ENCODE data around the gene SPEN.
A peak's percentile ranks its signal among the peaks of the same experiment; 100 is the strongest.
"Not testable (repeated sequence)": the region's sequence is repeated elsewhere in the genome, so short reads cannot be mapped to it uniquely, and the experiment has no call there.

Gene SPEN

GRCh38 chr1:15833842-15834405 is 13.6 kb upstream of the SPEN start:
- no peak for DNase-seq

DNA sequence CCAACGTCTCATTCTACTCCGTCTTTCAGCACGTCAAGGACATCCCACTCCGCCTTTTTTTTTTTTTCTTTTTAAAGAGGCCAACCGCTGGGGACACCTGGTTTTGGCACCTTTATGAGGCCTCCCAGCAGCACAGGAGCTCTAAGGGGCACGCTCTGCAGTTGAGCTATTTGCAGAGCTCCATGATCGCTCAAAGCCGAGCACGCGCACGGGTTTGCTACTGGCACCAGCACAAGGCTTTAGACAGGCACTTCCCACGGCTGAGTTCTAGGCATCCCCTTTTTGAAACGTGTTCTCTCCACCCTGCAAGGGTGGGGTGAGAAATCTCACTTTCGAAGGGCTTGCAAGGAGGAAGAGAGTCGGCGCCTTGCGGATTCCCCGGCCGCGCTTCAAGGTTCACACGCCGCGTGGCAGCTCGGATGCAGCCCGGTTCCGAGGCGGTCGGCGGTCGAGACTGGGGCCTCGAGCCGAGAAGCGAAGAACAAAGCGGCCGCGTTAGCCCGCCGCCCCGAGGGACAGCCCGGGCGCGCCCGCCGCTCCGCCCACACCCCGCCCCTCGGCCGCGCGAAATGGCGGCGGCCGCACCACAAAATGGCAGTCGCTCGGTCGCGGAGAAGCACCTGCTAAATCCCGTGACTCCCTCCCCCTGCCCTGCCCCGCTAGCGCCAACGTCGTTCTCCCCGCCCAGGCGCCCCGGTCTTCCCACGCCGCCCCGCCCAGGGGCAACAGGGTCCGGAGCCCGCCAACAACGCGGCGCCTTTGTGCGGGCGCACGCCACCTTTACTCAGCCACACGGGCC is 12.9 kb upstream of the SPEN start:
- peak; percentile 90 for DNase-seq

DNA sequence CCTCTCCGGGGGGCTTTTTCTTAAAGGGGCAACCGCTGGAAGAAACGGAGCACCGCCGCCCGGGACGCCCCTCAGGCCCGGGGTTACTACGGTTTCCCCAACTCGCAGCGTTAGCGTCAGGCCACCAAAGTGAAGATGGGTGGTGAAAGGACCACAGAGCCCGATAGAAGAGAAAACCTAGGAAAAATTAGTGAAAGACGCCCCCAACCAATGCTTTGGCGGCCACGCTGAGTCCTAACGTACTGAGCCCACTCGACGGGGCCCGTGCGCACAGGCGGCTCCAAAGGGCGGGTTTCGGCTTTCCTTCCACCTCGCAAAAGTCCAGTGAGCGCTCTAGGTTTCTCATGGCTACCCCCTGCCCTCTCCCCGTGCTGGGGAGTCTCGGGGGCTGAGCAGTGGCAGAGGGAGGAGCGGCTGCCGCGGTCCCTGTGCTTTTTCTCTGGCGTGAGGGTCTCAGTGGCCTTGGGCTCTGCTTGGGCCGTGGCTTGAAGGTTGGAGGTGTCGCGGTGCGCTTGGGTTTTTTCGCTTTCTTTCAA is 12.2 kb upstream of the SPEN start:
- no peak for DNase-seq

- DNase-seq = peak; percentile 99 to 100
Measured at GRCh38 chr1:15835741-15836510, 11.6 kb upstream of the SPEN start.

DNA sequence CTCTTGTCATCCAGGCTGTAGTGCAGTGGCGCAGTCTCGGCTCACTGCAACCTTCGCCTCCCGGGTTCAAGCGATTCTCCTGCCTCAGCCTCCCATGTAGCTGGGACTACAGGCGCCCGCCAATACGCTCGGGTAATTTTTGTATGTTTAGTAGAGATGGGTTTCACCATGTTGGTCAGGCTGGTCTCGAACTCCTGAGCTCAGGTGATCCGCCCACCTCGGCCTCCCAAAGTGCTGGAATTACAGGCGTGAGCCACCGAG is 11.1 kb upstream of the SPEN start:
- not testable (repeated sequence) for DNase-seq

DNA sequence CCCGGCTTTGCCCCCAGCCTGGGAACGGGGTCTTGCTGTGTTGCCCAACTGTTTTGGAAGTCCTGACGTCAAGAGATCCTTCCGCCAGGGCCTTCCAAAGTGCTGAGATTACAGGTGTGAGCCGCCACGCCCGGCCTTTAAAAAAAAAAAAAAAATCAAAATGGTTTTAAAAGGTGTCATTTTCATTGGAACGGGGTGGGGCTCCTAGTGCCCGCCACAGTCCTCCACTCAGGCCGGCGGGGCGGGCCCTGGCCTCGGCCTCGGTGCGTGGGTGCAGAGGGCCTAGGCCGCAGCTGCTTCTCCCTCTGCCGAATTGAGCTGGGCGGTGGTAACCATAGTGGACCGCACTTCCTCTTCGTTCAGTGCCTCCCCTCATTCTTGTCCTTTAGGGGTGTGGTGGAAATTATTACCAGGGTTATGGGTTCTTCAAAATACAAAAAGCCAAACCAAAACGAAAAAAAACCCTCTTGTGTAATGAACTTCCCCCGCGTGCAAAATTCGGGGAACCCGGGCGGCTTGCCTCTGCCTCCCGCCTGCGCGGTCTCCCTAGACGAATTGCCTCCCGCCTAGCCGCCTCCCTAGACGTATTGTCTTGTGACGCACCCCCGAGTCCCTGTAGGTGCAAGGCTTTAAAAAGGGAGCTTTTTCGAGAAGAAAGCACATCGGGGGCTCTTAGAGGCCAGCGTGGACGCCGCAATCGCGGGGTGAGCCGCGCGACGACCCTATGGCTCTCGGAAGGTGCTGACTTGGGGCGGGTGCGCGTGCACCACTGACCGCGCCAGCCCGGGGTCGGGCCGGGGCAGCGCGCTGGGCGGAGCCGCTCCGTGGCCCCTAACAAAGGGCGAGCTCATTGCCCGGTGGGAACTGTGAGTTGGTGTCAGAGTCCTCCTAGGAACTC is 10.5 kb upstream of the SPEN start:
- DNase-seq = peak; percentile 62 to 84

DNA sequence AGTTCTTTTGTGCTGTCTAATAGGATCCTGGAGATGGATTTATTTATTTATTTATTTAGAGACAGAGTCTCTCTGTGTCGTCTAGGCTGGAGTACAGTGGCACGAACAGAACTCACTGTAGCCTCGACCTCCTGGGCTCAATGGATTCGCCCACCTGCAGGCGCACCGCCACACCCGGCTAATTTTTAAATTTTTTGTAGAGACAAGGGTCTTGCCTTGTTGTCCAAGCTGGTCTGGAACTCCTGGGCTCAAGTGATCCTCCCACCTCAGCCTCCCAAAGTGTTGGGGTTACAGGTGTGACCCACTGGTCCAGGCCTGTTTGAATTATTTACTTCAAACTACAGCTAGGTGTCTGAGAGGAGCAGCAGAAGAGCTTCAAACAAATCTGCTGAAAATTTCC is 9.6 kb upstream of the SPEN start:
- no peak for DNase-seq

GRCh38 chr1:15838721-15839120 is 8.8 kb upstream of the SPEN start:
- no peak for DNase-seq

DNA sequence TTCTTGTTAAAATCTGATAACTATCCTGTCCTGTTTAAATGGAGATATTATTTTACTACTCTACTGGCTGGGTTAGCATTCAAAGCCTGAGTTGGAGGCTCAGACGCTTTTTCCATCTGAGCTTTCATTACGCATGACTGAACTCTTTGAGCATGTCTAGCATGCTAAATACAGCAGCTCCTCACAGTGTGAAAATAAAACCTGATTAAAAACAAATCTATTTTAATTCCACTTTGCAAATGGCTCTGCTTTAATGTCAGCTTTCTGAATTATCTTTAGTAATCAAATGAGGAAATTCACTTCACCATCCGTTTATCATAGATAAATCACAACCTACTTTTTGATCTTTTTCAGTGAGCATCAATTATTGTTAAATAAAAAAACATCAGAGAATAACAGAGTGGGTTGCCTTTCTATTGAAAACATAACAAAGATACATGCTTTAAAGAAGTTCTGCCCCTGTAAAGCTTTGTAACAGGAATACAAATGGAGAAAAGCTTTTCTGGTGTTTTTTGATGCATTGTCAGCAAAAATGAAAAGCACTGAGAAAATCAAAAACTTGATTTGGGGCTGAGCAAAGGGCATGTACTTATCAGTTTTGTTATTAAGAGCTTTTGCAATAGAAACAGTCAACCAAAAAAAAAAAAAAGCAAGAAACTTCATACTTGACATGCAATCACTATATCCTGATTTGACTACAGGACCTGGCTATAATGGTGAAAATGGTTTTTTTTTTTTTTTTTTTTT is 3.5 kb upstream of the SPEN start:
- DNase-seq = no peak

GRCh38 chr1:15846056-15846455 is 1.5 kb upstream of the SPEN start:
- DNase-seq = not testable (repeated sequence)

GRCh38 chr1:15847893-15848142 is 311 bp downstream of the SPEN start:
- DNase-seq = no peak

DNA sequence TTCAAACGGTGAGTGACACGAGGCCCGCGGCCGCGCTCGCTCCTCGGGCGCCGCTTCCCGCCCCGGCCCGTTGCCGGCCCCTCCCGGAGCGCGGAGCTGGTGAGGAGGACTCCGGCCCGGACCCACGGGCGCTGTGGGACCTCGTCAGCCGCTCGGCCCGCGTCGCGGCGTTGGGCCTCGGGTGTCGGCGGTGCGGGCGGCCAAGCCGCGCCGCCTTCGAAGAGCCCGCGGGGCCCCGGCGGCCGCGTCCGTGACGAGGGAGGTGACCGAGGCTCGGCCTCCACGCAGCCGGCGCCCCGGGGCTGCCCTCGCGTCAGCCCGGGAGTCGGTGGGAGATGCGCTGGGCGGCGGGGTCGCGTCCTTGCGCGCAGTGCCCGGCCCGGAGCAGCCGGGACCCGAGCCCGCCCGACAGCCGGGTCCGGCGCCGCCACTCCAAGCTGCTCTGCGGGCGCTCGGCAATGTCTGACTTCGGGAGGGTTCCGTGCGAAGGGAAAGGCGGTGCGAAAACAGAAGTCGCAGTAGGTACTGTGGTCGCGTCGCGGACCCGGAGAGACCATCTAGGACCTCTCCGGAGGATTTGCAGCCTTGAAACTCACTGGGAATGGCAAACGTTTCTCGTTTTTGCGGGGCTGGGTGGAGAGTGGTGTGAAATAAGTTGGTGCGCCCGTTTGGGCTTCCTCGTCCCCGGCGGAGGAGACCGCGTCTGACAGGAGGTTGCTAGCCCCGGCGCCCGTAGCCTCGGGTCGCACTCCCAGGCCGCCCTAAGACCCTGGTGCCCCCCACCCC is 829 bp downstream of the SPEN start:
- peak; percentile 42 to 44 for DNase-seq

DNA sequence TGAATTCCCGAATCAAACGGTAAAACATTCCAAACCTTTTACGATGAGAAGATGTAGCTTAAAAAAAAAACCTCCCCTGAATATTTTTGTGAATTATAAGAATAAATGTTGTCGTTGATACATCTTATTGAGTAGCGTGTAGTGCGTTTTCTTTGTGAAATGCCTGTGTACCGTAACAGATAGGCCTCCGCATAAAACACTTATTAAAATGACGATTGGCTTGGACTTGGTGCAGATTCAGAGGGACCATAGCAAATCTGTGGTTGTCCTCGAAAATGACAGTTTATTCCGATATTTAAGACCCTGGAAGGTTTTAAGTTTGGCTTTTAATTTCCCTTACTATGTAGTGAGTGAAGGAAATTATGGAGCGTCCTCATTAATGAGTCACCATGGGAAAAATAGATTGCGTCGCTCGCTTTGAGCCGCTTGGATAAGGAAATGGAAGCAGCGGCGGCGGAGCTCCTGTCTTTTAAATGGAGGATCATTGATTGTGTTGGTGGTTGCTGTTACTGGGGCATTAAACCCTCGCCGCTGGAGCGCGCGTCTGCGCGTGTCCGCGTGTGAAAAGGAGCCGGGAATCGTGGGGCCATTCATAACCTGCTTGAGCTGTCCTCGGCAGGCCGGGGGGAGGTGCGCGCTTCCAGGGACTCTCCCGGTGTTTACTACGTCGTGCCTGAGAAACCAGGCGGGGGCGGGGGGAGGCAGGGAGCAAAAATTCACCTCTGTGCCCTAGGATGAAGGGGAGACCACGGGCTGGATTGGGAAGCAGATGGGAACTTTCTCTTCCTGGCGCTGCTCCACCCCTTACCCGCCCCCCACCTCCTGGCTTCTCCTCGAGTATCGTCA is 1.6 kb downstream of the SPEN start:
- DNase-seq = peak; percentile 74 to 75

DNA sequence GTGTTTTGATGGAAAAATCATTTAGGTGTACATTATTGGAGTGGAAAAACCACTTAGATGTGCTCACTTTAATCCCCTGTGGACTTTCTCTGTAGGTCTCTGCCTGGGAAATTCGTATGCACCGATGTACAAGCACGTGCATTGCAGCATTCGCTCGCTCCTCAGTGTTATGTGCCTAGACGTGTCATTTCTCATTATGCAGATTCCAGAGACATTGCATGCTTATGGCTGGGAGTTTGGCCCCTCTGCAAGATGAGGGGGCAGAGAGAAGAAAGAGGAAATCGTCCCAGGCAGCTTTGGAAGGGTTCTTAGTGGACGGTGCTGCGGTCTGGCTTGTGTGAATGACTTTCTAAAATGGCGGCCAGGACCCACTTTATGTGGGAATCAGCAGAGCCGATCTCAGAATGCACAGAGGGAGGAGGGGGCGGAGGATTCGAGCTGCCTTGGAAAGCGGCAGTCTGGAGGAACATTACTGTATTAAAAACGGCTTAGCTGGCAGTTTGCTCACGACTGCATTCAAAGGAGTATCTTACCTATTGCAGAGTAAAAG is 2.3 kb downstream of the SPEN start:
- DNase-seq = peak; percentile 15 to 19

GRCh38 chr1:15850471-15851001 is 3.0 kb downstream of the SPEN start:
- DNase-seq = no peak

DNA sequence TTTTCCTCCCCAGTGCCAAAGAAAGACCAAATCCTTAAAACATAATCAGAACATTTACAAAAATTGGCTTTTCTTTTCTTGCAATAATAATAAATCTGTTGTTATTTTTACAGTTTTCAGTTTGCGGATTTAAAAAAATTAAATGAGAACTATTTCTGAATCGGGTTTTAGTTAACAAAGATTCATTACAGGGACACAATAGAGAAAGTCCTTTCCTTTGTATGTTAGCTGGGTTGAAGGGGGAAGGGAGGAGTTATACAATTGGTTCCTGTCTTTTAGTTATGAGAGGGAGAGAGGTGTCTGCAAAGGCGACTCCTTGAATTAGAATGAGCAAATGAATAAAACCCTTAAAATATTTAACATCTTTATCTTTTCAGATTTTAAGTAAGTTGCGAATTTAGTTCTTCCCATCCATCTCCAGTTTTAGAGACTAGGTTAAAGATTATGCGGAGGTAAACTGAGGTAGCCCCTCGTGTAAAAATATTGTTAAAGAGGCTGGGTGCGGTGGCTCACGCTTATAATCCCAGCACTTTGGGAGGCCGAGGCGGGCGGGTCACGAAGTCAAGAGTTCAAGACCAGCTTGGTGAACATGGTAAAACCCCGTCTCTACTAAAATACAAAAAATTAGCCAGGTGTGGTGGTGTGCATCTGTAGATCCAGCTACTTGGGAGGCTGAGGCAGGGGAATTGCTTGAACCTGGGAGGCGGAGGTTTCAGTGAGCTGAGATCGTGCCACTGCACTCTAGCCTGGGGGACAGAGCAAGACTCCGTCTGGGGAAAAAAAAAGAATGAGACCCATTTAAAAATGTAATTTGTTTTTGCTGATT is 3.9 kb downstream of the SPEN start:
- no peak for DNase-seq

GRCh38 chr1:15852036-15852827 is 4.7 kb downstream of the SPEN start:
- no peak for DNase-seq

DNA sequence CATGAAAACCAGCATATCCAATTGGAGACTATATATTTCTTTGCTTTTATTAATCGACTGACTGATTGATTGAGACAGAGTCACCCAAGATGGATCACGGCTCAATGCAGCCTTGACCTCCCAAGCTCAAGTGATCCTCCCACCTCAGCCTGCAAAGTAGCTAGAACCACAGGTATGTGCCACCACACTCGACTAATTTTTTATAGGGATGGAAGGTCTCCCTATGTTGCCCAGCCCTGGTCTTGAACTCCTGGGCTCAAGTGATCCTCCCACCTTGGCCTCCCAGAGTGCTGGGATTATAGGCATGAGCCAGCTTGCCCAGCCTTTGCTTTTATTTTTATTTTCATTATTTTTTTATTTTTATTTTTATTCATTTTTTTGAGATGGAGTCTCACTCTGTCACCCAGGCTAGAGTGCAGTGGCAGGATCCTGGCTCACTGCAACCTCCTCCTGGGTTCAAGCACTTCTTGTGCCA is 5.4 kb downstream of the SPEN start:
- no peak for DNase-seq

All from CD4-positive, alpha-beta T cell treated with Interleukin-1 beta for 1 hour (primary cell).